SH-SY5Y (cell line): Measurements from ENCODE around the gene CUBN.

Experiments
- GATA2 ChIP-seq: IDR thresholded peaks from 2 replicates; pipeline ENCODE4 v1.6.1; 2011; ENCODE audit warnings: mild to moderate bottlenecking, low read depth, low read length
- GATA3 ChIP-seq: IDR thresholded peaks from 2 replicates; pipeline ENCODE4 v1.6.1; 2011; ENCODE audit warnings: low read depth, mild to moderate bottlenecking, low read length, moderate library complexity

The CUBN gene

DNA sequence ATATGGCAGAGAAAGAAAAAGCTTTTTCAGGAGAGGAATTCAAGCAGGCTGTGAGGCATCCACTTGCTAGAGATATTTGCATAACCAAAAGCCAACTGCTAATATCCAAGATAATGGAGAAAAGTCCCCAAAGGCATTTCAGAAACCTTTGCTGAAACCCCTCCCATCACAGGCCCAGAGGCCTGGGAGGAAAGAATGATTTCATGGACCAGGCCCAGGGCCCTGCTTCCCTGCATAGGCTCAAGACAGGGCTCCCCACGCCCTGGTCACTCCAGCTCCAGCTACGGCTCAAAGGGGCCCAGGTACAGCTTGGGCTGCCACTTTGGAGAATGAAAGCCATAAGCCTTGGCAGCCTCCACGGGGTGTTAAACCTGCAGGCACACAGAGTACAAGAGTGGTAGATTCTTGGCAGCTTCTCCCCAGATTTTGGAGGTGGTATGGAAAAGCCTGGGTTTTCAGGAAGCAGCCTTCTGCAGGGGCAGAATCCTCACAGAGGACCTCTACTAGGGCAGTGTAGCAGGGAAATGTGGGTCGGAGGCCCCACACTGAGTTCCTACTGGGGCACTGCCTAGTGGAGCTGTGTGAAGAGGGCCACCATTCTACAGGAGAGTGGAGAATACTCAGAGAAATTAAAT, 306.8 kb downstream of the CUBN start:
- TF ChIP-seq GATA2 (no peak), GATA3 (no peak)

DNA sequence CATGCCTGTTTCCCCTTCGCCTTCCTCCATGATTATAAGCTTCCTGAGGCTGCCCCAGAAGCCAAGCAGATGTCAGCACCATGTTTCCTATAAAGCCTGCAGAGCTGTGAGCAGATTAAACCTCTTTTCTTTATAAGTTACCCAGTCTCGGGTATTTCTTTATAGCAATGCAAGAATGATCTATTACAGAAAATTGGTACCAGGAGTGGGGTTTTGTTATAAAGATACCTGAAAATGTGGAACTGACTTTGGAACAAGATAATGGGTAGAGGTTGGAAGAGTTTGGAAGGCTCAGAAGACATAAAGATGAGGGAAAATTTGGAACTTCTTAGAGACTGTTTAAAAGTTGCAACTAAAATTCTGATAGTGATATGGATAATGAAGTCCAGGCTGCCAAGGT, 307.6 kb downstream of the CUBN start:
- TF ChIP-seq GATA2 (no peak), GATA3 (no peak)

DNA sequence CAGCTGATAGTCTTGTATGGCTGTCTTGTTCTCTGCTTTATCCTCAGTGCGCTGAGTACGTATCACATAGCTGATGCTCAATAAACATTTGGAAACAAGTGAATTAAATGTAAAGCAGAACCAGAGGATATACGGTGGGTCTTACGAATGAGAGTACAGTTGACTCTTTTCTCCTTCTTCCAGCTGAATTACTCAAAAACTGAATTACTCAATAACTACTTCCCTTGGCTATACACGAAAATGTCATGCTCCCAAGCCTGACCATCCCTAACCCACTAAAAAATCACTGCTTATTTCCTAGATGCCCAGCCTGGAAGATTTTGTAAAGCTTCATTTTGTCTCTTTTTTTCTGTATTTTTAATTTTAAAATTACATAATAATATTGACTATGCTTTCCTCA, 309.2 kb downstream of the CUBN start:
- TF ChIP-seq GATA3 (no peak), GATA2 (no peak)

DNA sequence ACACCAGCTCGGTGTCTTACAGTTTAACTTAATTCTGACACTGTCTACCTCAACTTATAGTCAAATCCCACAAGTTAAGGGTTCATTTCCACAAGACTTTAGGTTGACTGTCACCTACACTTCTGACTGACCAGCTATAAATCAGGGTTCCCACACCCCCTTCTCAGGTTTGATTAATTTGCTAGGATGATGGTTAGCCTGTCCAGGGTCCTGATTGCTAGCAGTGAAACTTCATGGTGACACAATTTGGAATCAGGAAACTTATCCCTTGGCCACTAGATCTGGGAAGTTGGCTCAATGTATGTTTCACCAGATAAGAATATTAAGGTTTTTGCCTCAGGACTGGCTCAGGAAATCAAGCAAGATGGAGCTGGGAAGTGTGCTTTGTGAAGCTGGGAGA, 309.6 kb downstream of the CUBN start:
- TF ChIP-seq GATA3 = no peak
- TF ChIP-seq GATA2 = no peak

DNA sequence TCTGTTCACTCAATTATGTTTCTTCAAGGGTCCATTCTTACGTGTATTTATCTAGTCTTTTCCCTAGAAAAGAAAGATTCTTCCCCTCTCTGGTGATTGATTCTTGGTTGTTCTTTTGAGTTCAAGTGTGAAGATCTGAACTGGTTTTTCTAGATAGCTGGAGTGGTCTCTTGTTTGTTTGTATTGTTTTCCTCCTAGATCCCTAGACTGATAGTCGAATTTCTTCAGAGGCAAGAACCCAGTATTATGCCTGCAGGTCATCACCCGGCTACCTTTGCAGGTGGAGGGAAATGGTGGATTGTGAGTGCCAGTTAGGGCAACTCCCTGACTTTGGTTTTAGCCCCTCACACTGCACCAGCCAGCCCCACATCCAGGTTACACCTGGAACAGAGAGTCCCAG, 310.2 kb downstream of the CUBN start:
- no peak for TF ChIP-seq GATA2
- no peak for TF ChIP-seq GATA3

DNA sequence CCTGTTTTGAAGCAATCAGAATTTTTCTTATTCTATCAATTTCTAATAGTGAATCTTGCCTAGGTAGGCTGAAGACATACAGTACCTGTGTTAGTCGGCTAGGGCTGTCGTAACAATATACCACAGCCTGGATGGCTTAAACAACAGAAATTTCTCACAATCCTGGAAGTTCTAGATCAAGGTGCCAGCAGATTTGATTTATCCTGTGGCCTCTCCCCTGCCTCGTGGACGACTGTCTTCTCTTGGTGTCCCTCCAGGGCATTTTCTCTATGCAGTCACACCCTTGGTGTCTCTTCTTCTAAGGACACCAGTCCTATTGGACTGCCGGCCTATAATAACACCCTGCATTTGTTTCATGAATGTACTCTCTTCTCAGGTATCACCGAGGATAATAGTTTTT, 310.6 kb downstream of the CUBN start:
- TF ChIP-seq GATA3 = no peak
- no peak for TF ChIP-seq GATA2

DNA sequence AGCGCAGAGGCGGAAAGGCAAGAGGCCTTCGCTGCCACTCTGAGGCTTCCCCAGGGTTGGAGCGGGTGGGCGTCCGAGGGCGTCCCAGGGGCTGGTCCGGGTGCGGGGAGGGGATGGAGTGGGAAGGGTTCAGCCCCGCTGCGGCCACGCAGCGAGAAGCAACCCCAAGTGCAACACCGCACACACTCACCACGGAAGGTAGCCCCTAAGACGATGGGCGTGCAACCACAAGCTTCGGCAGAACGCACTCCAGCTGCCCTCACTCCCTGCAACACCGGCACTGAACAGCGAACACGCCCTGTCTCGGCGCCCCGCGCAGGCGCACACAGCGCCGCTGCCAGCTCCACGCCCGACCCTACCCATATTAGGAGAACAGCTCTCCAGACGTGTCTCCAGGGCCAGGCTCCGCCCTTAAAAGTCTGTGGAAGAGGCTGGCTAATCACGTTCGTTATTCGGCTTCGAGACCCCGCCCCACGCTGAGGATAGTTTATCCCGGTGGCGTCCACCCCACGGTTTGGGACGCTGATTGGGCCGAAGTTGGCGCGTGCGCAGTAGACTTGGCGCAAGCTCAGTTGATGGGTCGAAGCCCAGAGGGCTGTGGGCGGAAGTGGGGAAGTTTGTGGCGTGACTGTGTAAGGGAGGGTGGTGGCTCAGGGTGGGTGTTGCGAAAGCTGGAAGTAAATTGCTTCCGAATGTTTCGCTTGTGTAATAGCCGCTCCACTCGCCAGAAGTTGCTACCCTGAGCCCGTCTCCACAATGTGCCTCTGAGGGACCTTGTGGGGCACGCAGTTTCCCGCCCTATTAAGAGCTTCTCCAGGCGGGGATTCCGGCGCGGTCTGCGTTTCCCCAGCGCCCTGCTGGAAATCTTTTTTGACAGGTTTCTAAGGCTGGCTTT, 312.2 kb downstream of the CUBN start, which contains the start of gene RSU1:
Gene RSU1 (minus strand): TSS at position 300 of the 895 bp plus-strand sequence. CDS start 343 bp downstream, outside the sequence.
- no peak for TF ChIP-seq GATA3
- TF ChIP-seq GATA2 = no peak

DNA sequence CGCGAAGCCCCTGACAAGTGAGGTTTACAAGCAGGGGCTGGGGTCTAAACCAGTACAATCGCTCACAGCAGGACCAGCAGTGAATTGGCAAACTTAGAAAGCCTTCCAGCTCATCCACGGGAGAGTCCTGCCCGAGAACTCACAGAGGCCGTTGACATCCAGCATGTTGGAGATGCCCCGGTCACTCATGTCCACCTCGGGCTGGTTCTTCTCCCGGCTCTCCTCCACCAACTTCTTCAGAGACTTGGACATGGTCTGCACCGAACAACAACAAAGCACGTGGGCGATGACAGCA, 312.8 kb downstream of the CUBN start:
- TF ChIP-seq GATA3 (no peak), GATA2 (no peak)

DNA sequence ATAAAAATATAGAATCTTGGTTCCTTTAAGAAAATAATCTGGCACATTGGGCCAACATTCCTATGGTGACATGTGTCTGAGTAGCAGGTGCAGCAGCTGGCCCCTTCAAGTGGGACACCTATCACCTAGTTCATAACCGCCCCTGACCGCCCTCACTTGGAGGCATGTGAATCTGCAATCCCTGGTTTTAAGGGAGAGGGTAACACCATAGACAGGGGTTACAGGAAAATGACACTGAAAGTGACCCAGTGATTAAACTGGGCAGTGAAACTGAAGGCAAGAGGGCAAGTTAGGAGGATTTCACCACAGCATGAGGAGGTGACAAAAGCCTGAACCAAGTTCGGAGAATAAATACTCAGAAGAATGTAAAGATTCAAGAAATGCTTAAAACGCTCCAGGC, 313.4 kb downstream of the CUBN start:
- TF ChIP-seq GATA2 (no peak), GATA3 (no peak)

DNA sequence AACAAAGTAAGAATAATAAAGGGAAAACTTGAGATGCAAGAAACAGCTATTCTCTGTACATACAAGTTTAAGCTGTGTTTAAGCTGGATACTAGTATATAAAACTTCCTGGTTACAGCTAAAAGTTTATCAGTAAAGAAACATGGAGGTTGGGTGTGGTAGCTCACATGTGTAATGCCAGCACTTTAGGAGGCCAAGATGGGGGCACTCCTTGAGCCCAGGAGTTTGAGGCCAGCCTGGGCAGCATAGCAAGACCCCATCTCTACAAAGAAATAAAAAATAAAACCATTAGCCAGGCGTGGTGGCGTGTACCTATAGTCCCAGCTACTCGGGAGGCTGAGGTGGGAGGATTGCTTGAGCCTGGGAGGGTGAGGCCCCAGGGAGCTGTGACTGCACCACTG, 315.6 kb downstream of the CUBN start:
- TF ChIP-seq GATA3 = no peak
- TF ChIP-seq GATA2 = no peak

DNA sequence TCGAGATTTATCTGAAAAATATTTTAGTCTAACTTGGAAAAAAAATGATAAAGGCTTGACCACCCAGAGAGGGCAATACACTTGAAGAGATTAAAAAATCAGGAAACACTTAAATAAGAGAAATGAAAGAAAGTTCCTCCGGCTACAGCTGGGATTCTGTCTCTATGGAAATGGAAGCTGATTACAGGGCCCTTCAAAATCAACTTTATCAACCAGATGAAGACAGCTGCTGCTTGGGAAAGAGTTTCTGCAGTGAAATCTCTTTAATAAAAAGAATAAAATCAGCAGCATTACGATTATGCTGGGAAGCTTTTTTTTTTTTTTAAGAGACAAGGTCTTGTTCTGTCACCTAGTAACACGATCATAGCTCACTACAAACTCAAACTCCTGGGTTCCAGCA, 316.9 kb downstream of the CUBN start:
- no peak for TF ChIP-seq GATA2
- TF ChIP-seq GATA3 = no peak

DNA sequence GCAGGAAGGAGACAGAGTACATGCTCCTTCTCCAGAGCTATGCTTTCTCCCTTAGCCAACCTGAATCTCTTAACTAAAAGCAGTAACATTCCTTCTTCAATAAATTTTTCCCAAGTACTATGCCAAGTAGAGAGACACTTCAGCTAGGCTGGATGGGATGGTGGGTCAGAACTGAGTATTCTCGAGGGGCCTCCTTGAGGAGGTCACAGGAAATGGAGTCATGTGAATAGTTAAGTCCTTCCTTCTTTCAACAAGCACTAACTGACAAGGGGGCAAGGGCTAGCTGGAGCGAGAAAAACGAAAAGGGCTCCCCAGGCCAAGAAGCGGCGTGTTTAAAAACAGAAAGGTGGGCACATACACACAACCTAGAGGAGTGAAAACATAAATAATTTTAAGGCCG, 317.8 kb downstream of the CUBN start:
- TF ChIP-seq GATA2 = no peak
- no peak for TF ChIP-seq GATA3

DNA sequence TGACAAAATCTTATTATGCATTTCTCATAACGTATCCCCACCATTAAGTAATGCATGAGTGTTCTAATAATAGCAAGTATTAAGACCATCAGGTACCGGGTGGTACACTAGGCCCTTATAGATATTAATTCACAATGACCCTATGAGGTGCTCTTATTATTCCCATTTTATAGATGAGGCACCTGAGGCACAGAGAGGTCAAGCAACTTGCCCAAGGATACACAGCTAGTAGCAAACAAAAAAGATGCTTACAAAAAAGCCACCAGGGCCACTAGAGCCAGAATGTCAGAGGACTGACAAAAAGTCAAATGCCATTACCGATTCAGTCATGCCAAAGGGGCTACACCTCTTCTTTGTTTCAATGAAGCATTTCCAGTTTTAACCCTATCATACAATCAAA, 318.3 kb downstream of the CUBN start:
- TF ChIP-seq GATA3 (no peak), GATA2 (no peak)

DNA sequence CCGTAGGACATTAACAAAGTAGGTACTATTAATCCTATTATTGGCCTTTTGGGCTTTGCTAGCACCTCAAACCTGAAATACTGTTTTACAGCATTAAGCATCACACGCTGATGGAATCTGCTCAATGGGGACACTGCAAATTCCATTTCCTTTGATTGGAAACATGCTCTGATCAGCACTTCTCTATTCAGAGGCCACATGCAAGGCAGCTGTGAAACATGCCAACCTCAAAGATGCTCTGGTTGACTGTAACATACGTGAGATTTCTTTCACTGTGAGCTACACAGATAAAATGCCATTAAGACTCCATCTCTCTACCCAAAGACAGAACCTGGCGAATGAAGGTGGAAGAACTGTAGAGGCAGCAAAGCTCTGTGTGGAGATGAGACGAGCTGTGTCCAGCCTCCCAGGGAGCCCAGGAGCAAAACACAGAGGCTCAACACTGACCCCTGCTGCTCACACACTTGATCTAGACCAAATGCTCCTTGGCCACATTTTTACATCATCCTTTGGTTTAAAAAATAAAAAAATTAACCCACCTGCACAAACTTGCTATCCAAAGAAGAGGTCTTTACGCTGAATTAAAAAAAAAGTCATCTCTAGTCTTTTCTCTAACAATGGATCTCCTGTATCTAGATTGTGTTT, 320.4 kb downstream of the CUBN start:
- TF ChIP-seq GATA2 = no peak
- TF ChIP-seq GATA3 = no peak

DNA sequence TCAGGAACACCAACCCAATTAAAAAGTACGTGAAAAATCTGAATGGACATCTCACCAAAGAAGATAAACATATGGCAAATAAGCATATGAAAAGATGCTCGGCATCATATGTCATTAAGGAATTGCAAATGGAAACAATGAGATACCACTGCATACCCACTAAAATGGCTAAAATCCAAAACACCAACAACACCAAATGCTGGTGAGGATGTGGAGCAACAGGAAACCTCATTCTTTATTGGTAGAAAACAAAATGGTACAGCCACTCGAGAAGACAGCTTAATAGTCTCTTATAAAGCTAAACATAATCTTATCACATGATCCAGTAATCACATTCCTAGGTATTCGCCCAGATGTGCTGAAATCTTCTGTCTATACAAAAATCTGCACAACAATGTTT, 325.5 kb downstream of the CUBN start:
- TF ChIP-seq GATA2 = no peak
- TF ChIP-seq GATA3 = no peak

DNA sequence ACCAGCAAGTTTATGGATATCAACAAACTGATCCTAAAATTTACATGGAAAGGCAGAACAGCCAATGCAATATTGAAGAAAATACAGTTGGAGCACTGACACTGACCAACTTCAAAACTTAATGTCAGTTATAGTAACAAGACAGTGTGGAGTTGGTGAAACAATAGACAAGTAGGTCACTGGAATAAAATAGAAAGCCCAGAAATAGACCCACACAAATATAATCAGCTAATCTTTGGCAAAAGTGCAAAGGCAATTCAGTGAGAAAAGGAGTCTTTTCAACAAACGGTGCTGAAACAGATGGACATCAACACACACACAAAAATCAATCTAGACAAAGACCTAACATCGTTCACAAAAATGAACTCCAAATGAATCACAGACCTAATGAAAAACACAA, 326.1 kb downstream of the CUBN start:
- TF ChIP-seq GATA2 (no peak), GATA3 (no peak)
